Parathyroid adenoma (tissue), 2 donors: ENCODE data around the gene STX8.

ENCODE experiments used
- H2AFZ ChIP-seq: fragments of 300-600 bp; sonication (generic); one replicate; pipeline ENCODE4 v1.7.0; 2017; ENCODE audit warnings: antibody characterized with exemption, mild to moderate bottlenecking
- H3K27ac ChIP-seq: fragments of 300-600 bp; sonication (generic); one replicate; pipeline ENCODE4 v1.7.0; 2017
- H3K27me3 ChIP-seq: fragments of 300-600 bp; sonication (generic); one replicate; pipeline ENCODE4 v1.7.0; 2017; ENCODE audit warnings: low read length; ENCODE audit not compliant: control insufficient read depth, insufficient read depth
- H3K36me3 ChIP-seq: fragments of 300-600 bp; sonication (generic); one replicate; pipeline ENCODE4 v1.7.0; 2017; ENCODE audit warnings: low read length; ENCODE audit not compliant: control insufficient read depth, insufficient read depth
- H3K4me1 ChIP-seq: fragments of 300-600 bp; sonication (generic); one replicate; pipeline ENCODE4 v1.7.0; 2017; ENCODE audit warnings: control low read depth
- H3K4me2 ChIP-seq: fragments of 300-600 bp; sonication (generic); one replicate; pipeline ENCODE4 v1.7.0; 2017; ENCODE audit warnings: low read length
- H3K4me3 ChIP-seq: fragments of 300-600 bp; sonication (generic); one replicate; pipeline ENCODE4 v1.7.0; 2017; ENCODE audit warnings: low read depth, low read length
- H3K79me2 ChIP-seq: fragments of 300-600 bp; sonication (generic); one replicate; pipeline ENCODE4 v1.7.0; 2017; ENCODE audit warnings: control low read depth
- H3K9ac ChIP-seq: fragments of 300-600 bp; sonication (generic); one replicate; pipeline ENCODE4 v1.7.0; 2017; ENCODE audit warnings: mild to moderate bottlenecking
- H3K9me3 ChIP-seq: fragments of 300-600 bp; sonication (generic); one replicate; pipeline ENCODE4 v1.7.0; 2017; ENCODE audit warnings: low read length; ENCODE audit not compliant: control insufficient read depth
- CTCF ChIP-seq: fragments of 300-600 bp; sonication (generic); IDR thresholded peaks from one replicate; pipeline ENCODE4 v1.7.0; 2017; ENCODE audit warnings: antibody characterized with exemption, mild to moderate bottlenecking
- donor health status: primary hyperparathyroidism.

Gene STX8

GRCh38 chr17:9408868-9409829, 166.5 kb downstream of the STX8 start:
- Histone ChIP-seq H3K9me3 (no peaks in the 10 kb centered on the region), H3K36me3 (no peaks in the 10 kb centered on the region), H3K9ac (no peak overlapping the region), H3K4me2 (no peak overlapping the region), H3K4me3 (no peak overlapping the region), H3K27ac (no peak overlapping the region), H3K79me2 (no peaks in the 10 kb centered on the region), H3K4me1 (no peaks in the 10 kb centered on the region), H2AFZ (no peak overlapping the region), H3K27me3 (no peaks in the 10 kb centered on the region)
- TF ChIP-seq CTCF: no peak

- Histone ChIP-seq H3K4me3 (no peak overlapping the region), H3K27ac (no peak overlapping the region)
- TF ChIP-seq CTCF: no peak
Measured at GRCh38 chr17:9408381-9408780, 167.2 kb downstream of the STX8 start.

GRCh38 chr17:9406046-9406606, 169.5 kb downstream of the STX8 start:
- Histone ChIP-seq H3K9me3 (no peaks in the 10 kb centered on the region), H3K4me1 (no peaks in the 10 kb centered on the region), H3K27ac (no peak overlapping the region)

More at GRCh38 chr17:9408381-9408780, 167.2 kb downstream of the STX8 start:
- no peaks in the 10 kb centered on the region for H3K4me1 ChIP-seq
- H3K36me3 ChIP-seq: no peaks in the 10 kb centered on the region
- no peaks in the 10 kb centered on the region for H3K79me2 ChIP-seq
- H3K9ac ChIP-seq: no peak overlapping the region
- no peaks in the 10 kb centered on the region for H3K27me3 ChIP-seq
- no peak overlapping the region for H3K4me2 ChIP-seq
- H3K9me3 ChIP-seq: no peaks in the 10 kb centered on the region
- H2AFZ ChIP-seq: no peak overlapping the region

GRCh38 chr17:9403257-9403656, 172.4 kb downstream of the STX8 start:
- Histone ChIP-seq H3K4me1 (no peaks in the 10 kb centered on the region), H3K27me3 (no peaks in the 10 kb centered on the region), H2AFZ (no peak overlapping the region), H3K36me3 (no peaks in the 10 kb centered on the region), H3K4me3 (no peak overlapping the region), H3K79me2 (no peaks in the 10 kb centered on the region), H3K27ac (no peak overlapping the region), H3K4me2 (no peak overlapping the region), H3K9ac (no peak overlapping the region), H3K9me3 (no peaks in the 10 kb centered on the region)
- TF ChIP-seq CTCF: no peak

More at GRCh38 chr17:9406046-9406606, 169.5 kb downstream of the STX8 start:
- Histone ChIP-seq H2AFZ (no peak overlapping the region), H3K27me3 (no peaks in the 10 kb centered on the region), H3K79me2 (no peaks in the 10 kb centered on the region), H3K36me3 (no peaks in the 10 kb centered on the region), H3K9ac (no peak overlapping the region), H3K4me2 (no peak overlapping the region), H3K4me3 (no peak overlapping the region)
- no peak for TF ChIP-seq CTCF
